Loucy (cell line): ENCODE data around the gene TRERF1.

ENCODE experiments used
- H2AFZ ChIP-seq: fragments of 200-600 bp; sonication (generic); 2 replicates; pipeline ENCODE4 v1.6.0; 2016; ENCODE audit warnings: antibody characterized with exemption, mild to moderate bottlenecking, low read length, moderate library complexity
- H3F3A ChIP-seq: fragments of 200-600 bp; 2 replicates; pipeline ENCODE4 v1.6.0; 2016; ENCODE audit warnings: antibody characterized with exemption, low read depth, mild to moderate bottlenecking
- H3K27me3 ChIP-seq: fragments of 200-600 bp; sonication (generic); 2 replicates; pipeline ENCODE4 v1.6.1; 2014; ENCODE audit warnings: low read length, mild to moderate bottlenecking; ENCODE audit not compliant: insufficient read depth, poor library complexity, severe bottlenecking
- H3K36me3 ChIP-seq: fragments of 200-600 bp; sonication (generic); 2 replicates; pipeline ENCODE4 v1.6.1; 2016; ENCODE audit warnings: low read length; ENCODE audit not compliant: insufficient read depth
- H3K4me1 ChIP-seq: fragments of 200-600 bp; sonication (generic); 2 replicates; pipeline ENCODE4 v1.5.1; 2014; ENCODE audit warnings: low read length, mild to moderate bottlenecking; ENCODE audit not compliant: insufficient read depth, poor library complexity, severe bottlenecking
- H3K4me2 ChIP-seq: fragments of 200-600 bp; sonication (generic); 2 replicates; pipeline ENCODE4 v1.6.0; 2014; ENCODE audit warnings: antibody characterized with exemption, low read length, low read depth, mild to moderate bottlenecking; ENCODE audit not compliant: poor library complexity, severe bottlenecking
- H3K4me3 ChIP-seq: fragments of 200-600 bp; sonication (generic); 2 replicates; pipeline ENCODE4 v1.5.1; 2014; ENCODE audit warnings: low read length, mild to moderate bottlenecking, mixed read lengths; ENCODE audit not compliant: poor library complexity, severe bottlenecking
- H3K79me2 ChIP-seq: fragments of 200-600 bp; sonication (generic); 2 replicates; pipeline ENCODE4 v1.6.1; 2014; ENCODE audit warnings: low read length; ENCODE audit not compliant: insufficient read depth
- H3K9ac ChIP-seq: fragments of 200-600 bp; sonication (generic); 2 replicates; pipeline ENCODE4 v1.6.0; 2014; ENCODE audit warnings: mild to moderate bottlenecking, low read depth, low read length, moderate library complexity; ENCODE audit not compliant: poor library complexity, severe bottlenecking
- H3K9me2 ChIP-seq: fragments of 200-600 bp; sonication (generic); replicated peaks from 2 replicates; pipeline ENCODE4 v1.6.1; 2016; ENCODE audit warnings: low read depth, low read length, mixed read lengths
- H3K9me3 ChIP-seq: fragments of 200-600 bp; sonication (generic); 2 replicates; pipeline ENCODE4 v1.6.1; 2014; ENCODE audit warnings: mild to moderate bottlenecking, antibody characterized with exemption, low read length, low read depth; ENCODE audit not compliant: insufficient read depth
- H4K20me1 ChIP-seq: fragments of 200-600 bp; sonication (generic); 2 replicates; pipeline ENCODE4 v1.6.0; 2014; ENCODE audit warnings: antibody characterized with exemption, low read length, mild to moderate bottlenecking; ENCODE audit not compliant: insufficient read depth, poor library complexity, severe bottlenecking
- EZH2phosphoT487 ChIP-seq: fragments of 200-600 bp; IDR thresholded peaks from 2 replicates; pipeline ENCODE4 v1.6.1; 2018; ENCODE audit warnings: antibody characterized with exemption, mild to moderate bottlenecking, moderate library complexity, borderline replicate concordance
- TF ChIP-seq, protein P1 (sequence below): fragments of 200-600 bp; sonication (generic); conservative IDR thresholded peaks from 2 replicates; pipeline ENCODE4 v1.5.1; 2014; ENCODE audit warnings: mild to moderate bottlenecking, antibody characterized with exemption, low read length

The TRERF1 gene

DNA sequence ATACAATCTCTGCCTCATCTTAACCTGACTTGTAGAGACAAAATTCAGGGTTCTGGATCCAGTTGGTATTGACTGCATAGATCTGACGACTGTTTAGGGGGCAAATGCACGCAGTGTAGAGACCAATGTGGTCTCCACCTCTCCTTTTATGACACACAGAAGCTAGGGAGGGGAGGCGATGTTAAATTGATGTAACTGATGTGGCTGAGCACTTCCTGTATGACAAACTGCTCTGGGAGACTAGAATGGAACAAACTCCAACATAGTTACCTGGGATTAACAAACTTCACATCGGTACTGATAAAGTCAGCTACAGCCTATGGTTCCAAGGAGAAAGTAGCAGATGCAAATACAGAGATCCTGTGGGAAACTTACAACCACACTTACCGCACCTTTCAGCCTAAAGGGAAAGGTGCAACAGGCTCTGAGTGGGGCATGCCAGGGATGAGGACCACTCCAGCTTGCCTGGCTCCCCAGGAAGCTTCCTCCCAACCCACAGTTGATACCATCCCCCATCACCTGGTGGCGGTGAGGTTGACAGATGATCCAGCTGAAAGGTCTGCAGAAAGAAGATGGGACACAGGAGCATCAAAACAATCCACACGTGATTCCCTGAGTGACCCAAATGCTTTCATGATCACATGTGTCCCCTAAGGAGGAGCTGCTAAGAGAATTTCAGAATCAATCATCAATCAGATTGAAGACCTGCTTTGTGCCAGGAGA is 173.4 kb downstream of the TRERF1 start:
- Histone ChIP-seq H2AFZ (no peak overlapping the region), H3K9me3 (no peaks in the 10 kb centered on the region), H3F3A (no peaks in the 10 kb centered on the region), H3K4me3 (peak overlapping the region; percentile 42), H4K20me1 (no peaks in the 10 kb centered on the region), H3K79me2 (peaks cover 34% of the 10 kb centered on the region), H3K4me1 (peaks cover 57% of the 10 kb centered on the region), H3K4me2 (peak overlapping the region; percentile 71), H3K36me3 (no peaks in the 10 kb centered on the region; the same call in 1 of the 2 replicates), H3K9me2 (no peaks in the 10 kb centered on the region), H3K27me3 (no peaks in the 10 kb centered on the region), H3K9ac (peak overlapping the region; percentile 66)
- TF ChIP-seq, protein P1, sequence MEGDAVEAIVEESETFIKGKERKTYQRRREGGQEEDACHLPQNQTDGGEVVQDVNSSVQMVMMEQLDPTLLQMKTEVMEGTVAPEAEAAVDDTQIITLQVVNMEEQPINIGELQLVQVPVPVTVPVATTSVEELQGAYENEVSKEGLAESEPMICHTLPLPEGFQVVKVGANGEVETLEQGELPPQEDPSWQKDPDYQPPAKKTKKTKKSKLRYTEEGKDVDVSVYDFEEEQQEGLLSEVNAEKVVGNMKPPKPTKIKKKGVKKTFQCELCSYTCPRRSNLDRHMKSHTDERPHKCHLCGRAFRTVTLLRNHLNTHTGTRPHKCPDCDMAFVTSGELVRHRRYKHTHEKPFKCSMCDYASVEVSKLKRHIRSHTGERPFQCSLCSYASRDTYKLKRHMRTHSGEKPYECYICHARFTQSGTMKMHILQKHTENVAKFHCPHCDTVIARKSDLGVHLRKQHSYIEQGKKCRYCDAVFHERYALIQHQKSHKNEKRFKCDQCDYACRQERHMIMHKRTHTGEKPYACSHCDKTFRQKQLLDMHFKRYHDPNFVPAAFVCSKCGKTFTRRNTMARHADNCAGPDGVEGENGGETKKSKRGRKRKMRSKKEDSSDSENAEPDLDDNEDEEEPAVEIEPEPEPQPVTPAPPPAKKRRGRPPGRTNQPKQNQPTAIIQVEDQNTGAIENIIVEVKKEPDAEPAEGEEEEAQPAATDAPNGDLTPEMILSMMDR: no peak
- TF ChIP-seq EZH2phosphoT487: no peak

DNA sequence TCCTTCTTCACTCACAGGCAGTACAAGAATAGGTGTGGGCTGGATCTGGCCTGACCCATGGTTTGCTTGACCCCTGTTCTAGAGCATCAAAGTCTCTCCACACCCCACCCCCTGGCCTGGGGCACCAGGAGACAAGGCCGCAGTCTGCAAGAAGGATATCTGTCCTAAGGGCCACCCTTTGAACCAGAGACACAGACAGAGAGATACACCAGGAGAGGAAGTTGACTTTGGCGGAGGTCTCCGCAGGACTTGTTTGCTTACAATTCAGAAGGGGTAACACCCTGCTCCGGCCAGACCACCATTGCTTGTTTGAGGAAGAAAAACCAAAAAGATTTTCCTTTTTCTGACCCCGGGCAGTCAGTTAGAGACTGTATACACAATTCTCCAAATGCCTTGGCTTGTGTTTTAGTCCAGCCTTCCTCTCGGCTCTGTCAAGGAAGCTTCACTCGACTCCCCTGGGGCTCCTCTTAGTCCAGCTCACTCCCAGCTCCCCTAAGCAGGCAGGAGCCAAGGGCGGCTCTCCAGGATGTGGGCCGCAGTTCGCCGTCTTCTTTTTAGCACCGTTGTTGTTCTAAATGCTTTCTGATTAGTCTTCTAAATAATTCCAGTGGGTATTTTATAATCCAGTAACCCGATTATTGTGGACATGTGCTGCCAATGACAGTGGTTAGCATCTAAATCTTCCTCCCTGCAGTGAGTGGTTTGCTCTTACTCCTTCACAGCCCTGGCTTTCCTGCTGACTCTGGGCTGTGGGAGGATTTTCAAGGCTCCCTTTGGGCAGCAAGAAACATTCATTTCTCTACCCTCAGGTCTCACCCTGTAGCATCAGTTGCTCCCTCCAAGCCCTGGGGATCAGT is 175.5 kb downstream of the TRERF1 start:
- Histone ChIP-seq H3K36me3 (no peaks in the 10 kb centered on the region), H2AFZ (no peak overlapping the region), H3K79me2 (peaks cover 16% of the 10 kb centered on the region), H3K27me3 (no peaks in the 10 kb centered on the region), H3K9ac (peak overlapping the region; percentile 44), H3K9me2 (no peaks in the 10 kb centered on the region), H3K4me2 (no peak overlapping the region), H3K4me3 (no peak overlapping the region), H3K9me3 (no peaks in the 10 kb centered on the region), H3F3A (no peaks in the 10 kb centered on the region), H3K4me1 (peaks cover 48% of the 10 kb centered on the region), H4K20me1 (no peaks in the 10 kb centered on the region)
- TF ChIP-seq EZH2phosphoT487: no peak
- TF ChIP-seq, protein P1: no peak

GRCh38 chr6:42275376-42276033 is 176.2 kb downstream of the TRERF1 start:
- no peak overlapping the region for H3K4me2 ChIP-seq
- H4K20me1 ChIP-seq: no peaks in the 10 kb centered on the region
- no peak for TF ChIP-seq EZH2phosphoT487
- TF ChIP-seq, protein P1: no peak
- no peaks in the 10 kb centered on the region for H3K27me3 ChIP-seq
- no peak overlapping the region for H3K9ac ChIP-seq
- H3K36me3 ChIP-seq: no peaks in the 10 kb centered on the region
- no peak overlapping the region for H3K4me3 ChIP-seq
- no peak overlapping the region for H2AFZ ChIP-seq
- no peaks in the 10 kb centered on the region for H3K9me3 ChIP-seq
- peaks cover 41% of the 10 kb centered on the region for H3K4me1 ChIP-seq
- no peaks in the 10 kb centered on the region for H3F3A ChIP-seq
- no peaks in the 10 kb centered on the region for H3K9me2 ChIP-seq
- peaks cover 8% of the 10 kb centered on the region; the same call in 1 of the 2 replicates for H3K79me2 ChIP-seq
